ENCODE measurements around the gene RERE.
"Not testable (repeated sequence)": the region's sequence is repeated elsewhere in the genome, so short reads cannot be mapped to it uniquely, and the experiment has no call there.

Gene RERE

DNA sequence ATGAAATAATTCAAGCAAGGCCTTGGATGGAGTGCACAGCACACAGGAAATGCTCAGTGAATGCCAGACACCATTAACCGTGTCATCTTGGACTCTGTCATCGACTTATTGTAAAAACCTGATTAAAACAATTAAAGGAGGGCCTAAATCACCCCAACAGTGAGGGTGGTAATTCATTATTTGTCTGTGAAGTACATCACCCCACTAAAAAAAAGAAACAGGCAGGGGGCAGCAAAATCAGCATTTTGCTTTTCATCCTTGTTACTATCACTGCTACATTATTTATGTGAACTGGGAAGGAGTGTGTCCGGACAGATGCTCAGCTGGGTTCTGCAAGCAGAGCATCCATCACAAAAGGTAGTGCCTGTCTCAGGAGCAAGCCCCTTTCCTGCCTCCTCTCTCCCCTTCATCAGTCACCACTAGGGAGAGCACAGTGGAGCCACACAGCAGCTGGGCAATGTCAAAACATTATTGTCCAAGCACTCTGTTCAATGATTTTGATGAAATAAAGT is 98.5 kb downstream of the RERE start:
- DNase-seq (ENCODE audit: low read depth, low spot score): no peak

DNA sequence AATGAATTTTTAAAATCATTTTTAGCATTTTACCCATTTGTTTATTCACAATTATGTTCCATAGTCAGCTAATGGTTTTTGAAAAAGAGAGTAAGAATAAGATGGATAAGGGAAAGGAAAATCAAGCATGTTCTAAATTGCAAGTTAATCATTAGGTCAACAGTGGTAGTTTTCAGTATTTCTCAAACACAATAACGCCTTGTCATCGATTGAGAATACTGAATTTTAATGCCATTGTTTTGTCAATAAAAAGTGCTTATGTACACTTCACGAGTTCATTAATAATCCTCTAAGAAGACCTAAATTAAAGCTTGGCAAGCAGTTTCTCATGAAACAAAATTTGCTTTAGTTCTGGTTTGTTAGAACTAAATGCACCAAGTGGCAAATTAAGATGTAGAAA is 100.3 kb downstream of the RERE start:
- no peak for DNase-seq (ENCODE audit: low read depth, low spot score)

DNA sequence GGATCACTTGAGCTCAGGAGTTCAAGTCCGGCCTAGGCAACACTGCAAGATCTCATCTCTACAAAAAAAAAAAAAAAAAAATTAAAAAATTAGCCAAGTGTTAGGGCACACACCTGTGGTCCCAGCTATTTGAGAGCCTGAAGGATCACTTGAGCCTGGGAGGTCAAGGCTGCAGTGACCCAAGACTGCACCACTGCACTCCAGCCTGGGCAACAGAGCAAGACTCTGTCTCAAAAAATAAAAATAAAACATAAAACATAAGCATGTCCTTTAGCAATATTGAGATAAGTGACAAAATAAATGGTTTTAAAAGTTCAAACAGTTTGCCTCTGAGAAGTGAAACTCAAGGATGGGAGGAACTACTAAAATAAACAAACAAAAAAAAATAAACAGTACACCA is 101.2 kb downstream of the RERE start:
- no peak for DNase-seq (ENCODE audit: low read depth, low spot score)

DNA sequence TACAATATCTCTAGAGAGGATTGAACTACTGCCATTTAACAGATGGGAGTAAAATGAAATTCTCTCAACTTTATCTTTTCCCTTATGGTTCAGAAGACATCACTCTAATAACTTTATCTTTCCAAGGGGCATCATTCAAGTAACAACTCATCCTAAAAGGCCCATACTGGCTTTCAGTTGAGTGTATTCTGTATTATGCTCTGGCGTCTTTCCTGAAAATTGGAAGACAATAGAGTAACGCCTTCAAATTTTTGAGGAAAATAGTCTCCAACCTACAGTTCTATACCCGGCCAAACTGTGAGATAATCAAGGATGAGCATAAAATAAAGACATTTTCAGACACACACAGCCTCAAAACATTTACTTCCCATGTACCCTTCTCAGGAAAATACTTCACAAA is 103.3 kb downstream of the RERE start:
- no peak for DNase-seq (ENCODE audit: low read depth, low spot score)

DNA sequence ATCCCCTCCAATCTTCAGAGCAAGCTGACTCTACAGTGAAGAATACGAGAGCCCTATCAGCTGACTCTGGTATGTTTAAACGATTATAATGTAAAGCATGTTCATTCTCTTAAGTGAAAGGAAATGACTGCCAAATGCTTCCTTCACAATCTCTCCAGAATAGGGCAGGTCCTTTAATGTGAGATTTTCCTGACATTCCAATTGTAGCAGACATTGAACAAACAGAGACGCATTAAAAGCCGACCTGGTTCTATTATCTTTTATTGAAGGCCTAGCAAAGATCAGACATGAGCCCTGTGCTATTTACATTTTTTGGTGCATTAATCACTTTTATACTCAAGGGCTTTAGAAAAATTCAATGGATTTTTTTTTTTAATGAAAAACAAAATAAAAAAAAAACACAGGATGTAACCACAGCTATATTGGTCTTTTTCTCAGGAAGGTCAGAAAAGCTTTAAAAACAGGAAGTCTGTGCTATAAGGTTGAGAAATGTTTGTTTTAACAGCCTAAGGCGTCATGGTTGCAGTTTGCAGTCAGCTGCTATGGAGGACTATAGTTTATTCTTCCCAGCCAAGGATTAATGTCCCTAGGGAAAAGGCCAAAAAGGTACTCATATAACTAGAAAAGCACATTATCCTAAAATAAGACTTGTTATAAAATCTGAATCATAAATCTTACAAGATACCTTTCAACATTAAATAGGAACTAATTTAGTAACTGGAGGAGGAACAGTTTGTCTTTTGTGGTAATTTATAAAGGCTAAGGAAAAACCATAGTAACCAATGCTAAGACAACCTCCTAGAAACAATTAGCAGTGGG is 104.8 kb downstream of the RERE start:
- DNase-seq (ENCODE audit: low read depth, low spot score): no peak

DNA sequence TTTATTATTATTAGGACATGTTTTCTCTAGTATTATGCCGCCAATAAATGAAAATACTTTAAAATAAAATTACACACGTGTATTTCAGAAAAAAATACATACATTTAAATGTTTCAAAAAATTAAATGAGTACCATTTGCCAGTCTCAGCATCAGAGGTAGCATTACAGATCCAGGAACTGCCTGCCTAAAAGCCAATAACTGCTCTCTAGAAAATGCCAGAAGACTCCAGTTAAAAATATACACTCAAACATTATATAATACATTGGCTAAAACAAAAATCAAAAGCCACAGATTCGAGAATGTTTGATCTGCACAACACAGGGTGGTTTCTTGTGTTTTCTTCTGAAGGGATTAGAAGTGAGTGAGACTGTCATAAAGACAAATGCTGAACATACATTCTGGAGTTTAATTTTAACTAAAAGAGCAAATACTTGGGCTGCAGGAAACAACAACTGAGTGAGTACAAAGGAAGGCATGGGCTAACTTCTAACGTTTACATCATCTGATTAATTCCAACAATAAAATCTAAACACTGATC is 105.5 kb downstream of the RERE start:
- no peak for DNase-seq (ENCODE audit: low read depth, low spot score)

DNA sequence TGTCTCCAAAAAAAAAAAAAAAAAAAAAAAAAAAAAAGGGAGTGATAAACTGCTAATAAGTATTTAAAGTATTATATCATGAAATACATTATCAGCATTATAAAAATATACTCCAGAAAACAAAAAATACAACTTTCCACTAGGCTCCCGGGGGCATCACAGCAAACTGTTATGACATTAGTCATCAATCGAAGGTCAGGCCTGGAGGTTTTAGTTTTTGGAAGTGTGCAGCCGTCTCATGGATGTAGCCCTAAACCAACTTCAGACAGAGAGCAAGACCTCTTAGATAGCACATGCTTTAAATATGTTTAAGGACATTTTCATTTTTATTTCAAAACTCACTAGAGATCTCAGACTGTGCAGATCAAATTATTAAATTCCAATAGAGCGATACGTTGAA is 106.3 kb downstream of the RERE start:
- no peak for DNase-seq (ENCODE audit: low read depth, low spot score)

DNA sequence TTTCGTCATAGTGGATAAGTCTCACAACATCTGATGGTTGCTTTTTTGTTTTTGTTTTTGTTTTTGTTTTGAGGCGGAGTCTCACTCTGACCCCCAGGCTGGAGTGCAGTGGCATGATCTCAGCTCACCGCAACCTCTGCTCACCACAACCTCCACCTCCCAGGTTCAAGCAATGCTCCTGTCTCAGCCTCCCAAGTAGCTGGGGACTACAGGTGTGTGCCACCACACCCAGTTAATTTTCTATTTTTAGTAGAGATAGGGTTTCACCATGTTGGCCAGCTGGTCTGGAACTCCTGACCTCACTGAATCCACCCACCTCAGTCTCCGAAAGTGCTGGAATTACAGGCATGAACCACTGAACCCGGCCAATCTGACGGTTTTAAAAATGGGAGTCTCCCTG is 109.2 kb downstream of the RERE start:
- DNase-seq (ENCODE audit: low read depth, low spot score): no peak

DNA sequence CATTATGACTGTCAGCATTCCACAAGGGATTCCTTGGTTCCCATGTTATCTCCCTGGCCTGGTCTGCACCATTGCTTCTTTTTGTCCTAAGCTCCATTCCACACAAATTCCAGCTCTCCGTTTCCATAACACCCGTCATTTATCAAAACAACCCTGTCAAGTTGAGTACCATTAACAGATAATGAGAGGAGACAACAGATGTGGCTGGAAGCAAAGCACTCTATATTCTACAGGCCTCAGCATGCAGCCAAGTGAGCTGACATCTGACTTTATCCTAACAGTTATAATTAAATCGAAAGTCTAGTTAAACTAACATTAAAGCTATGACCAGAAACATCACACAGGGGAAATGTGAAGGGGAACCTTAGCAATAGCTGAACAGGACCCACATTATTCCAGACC is 110.4 kb downstream of the RERE start:
- no peak for DNase-seq (ENCODE audit: low read depth, low spot score)

DNA sequence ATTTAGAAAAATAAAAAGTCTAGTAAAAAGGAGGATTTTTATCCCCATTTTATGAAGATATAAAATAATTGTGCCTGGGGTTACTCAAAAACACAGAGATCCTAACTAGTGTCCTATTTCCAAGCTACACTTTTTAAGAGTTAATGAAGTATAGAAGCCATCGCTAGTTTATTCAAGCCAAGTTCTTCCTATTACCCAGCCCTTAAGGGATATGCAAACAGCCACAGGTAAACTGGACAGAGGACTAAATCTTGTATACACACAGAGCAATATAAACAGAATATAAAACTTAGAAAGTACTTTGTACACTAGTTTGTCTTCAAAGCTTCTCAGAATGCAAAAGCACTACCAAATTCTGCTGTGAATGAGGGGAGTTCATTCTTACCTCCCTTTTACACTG is 111.1 kb downstream of the RERE start:
- no peak for DNase-seq (ENCODE audit: low read depth, low spot score)

DNA sequence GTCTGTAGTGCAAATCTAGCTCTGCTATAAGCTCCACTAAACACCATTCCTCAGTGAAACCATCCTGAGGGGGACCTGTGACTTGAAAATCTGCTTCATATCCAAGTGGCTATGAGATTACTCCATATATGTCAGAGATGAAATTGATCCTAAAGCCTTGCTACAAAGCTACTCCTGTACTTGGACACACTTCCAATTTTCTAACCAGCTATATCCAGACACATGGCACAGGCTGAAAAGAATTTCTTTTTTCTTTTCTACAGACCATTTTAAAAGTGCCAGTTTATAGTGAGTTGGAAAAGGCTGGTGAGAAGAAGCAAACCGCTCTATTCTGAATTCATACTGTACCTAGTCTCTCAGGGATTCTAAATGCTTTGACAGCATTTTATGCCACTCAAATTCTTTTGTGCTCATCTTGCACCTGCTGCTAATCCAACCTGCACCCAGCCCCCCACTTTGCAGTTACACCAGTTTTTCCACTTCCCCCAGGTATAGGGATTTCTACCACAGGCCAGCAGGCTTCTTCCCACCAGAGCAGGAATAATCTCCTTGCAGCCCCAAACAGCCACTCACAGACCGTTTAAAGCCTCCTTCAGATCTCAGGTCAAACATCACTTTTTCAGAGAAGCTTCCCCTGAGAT is 112.5 kb downstream of the RERE start:
- no peak for DNase-seq (ENCODE audit: low read depth, low spot score)

DNA sequence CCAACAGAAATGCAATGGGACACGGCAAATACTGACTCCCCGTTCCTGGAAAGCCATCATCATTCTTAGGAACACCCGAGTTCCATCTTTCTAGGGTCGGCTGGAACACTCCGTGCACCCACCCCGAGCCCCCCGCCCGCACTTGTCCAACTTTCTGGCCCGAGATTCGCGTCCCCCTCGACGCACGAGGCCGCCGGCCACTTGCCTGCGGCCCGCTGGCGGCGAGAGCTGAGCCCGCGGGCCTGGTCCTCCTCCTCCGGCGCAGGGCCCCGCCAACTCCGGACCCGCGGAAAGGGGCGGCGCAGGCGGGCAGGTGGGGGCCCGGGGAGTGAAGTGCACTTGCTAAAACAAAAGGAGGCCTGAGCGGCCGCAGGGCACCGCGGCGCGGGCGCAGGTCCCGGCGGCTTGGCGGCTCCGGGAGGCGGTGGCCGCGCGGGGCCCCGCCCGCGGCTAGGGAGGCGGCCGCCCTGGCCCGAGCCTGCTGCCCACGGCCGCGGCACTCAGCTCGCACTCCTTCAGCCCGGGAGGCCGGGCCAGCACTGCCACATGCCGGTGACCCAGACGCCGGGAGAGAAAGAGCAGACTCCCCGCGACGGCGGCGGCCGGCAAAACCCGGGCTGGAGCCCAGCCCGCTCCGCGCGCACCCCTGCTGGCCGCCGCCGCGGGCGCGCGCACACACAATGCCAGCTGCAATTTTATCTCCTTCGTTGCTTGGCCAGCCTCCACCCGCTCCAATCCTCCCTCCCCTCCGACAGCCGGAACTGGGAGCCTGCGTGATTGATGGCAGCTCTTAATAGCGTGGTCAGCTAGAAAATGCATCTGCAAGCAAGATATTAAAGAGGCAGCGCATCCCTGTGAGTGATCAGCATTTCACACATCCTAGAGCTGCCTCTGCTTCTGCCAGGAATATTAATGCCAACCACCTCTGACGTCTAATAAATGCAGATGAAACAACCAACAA is 114.3 kb downstream of the RERE start:
- DNase-seq (ENCODE audit: low read depth, low spot score): peak; percentile 57

DNA sequence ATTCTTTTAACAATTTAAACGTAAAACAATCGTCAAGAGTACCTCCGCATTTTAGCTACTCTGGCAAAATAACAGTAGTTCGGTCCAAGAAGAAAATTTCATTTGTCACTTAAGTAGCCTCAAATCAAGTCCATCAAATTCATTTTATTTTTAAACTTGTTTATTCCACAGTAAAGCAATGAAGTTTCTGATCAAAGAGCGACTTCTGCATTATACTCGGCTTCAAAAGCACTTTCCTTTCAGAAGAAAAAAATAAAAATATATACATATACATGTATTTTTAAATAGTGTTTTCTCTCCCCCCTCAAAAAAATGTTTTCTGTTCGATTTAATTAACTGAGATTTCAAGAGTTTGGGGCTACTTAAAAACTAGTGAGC is 115.0 kb downstream of the RERE start:
- no peak for DNase-seq (ENCODE audit: low read depth, low spot score)

DNA sequence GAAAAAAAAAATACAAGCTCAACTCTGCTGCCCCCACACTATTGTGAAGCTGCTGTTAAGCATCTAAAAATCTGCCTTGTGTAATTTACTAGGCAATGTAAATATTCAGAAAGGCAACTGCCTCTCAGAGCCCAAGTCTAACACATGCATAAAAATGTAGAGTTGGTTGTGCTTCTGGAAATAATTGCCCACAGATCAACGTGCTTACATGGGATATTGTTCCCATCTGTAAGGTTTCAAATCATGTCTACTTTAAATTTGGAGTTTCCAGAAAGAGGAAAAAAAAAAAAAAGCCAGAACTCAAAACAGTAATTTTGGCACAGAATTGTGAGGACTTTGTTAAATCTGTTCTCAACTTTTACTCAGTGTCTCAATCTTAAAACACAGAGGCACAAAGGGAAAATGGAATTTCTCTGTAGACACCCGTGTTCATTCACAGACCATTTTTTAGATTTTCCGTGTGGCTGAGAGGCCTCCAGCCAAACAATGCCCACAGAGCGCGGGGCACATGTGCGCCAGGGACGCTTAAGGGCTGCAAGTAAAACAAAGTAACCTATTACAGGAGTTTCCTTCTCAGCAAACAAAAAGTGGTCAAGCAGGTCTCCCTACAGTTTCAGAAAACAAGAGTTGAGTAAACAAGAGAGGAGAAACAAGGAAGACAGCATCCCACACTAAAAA is 115.5 kb downstream of the RERE start:
- peak; percentile 69 for DNase-seq (ENCODE audit: low read depth, low spot score)

DNA sequence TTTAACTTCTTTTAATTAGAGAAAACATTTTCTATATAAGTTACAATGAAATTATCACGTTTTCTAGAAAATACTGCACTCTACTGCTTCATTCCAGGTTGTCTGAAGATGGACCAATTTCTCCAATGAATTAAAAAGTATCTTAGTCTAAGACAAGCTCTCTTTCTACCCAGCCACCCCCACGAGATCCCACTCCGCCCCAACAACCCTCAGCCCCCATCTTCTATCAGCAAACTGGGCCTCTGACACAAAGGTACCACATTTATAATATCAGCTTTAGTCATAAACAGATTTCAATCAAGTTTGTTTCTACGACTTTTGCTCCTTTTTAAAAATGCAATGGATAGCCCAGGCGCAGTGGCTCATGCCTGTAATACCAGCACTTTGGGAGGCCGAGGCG is 117.8 kb downstream of the RERE start:
- no peak for DNase-seq (ENCODE audit: low read depth, low spot score)

DNA sequence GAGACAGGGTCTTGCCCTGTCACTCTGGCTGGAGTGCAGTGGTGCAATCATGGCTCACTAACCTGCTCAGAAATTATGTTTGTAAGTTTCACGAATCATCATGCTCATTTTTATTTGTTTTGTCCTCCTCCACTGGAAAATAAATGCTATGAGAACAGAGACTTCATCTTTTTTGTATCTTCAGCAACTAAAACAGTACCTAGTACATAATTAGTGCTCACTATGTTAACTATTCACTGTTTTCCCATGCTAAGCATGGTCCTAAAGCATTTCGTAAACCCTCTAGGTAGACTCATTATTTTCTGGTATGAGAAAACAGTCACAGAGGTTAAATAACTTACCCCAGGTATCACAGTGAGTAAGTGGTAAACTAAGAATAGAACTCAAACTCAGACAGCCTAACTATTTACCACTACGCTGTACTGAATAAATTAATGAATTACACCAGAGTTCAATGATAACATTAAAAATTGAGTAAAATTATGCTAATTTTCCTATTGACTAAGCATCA is 118.4 kb downstream of the RERE start:
- no peak for DNase-seq (ENCODE audit: low read depth, low spot score)

DNA sequence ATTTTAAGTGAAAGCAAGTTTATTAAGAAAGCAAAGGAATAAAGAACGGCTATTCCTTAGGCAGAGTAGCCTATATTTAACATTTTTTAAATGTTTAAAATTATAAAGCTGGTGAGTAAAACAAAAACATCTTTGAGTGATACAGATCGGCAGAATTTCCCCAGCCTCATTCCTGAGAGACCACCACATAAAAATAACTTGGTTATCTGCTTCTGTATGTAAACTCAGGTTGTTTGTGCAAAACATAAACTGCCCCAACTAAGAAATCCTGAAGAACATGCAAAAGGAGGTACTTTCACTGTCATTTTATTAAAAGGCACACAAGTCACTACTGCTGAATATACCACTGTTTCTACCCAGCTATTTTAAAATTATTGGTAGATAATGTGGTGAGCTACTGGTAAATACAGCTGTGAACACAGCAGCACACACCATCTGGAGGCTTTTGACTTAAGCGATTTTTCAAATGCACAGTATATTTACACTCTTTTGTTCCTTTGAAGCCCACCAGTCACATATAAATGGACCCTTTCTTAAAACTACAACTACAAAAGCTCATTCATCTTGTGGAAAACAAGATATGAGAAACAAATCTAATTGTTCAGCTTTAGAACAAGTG is 119.3 kb downstream of the RERE start:
- DNase-seq (ENCODE audit: low read depth, low spot score): no peak

DNA sequence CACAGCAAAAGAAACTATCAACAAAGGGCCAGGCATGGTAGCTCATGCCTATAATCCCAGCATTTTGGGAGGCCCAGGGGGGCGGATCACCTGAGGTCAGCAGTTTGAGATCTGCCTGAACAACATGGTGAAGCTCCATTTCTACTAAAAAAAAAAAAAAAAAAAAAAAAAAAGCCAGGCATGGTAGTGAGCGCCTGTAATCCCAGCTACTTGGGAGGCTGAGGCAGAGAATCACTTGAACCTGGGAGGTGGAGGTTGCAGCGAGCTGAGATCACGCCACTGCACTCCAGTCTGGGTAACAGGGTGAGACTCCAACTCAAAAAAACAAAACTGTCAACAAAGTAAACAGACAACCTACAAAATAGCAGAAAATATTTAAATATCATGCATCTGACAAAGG is 122.0 kb downstream of the RERE start:
- not testable (repeated sequence) for DNase-seq (ENCODE audit: low read depth, low spot score)

DNA sequence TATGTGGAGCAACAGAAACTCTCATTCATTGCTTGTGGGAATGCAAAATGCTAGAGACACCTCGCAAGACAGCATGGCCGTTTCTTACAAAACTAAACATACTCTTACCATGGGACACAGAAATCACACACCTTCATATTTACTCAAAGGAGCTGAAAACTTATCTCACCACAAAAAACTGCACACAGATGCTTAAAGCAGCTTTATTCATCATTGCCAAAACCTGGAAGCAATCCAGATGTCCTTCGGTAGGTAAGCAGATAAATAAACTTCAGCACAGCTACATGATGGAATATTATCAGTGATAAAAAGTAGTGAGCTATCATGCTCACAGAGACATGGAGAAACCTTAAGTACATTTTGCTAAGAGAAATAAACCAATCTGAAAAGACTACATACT is 124.3 kb downstream of the RERE start:
- no peak for DNase-seq (ENCODE audit: low read depth, low spot score)

DNA sequence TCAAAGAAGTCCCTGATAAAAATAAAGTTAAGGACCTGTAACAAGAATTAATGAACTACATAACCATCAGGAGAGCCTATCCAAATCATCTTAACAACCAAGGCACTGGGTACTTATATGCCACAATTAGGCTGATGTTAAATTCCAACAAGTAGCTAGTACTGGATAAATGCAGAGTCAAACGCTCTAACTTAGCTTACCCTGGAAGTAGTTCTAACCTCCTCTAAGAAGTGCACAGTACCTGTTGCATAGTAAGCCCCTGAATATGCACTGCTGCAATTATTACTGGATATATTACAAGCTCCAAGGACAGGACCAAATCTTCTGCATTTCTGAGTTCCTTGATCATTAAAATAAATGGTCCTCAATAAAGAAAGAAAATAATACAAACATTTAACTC is 125.8 kb downstream of the RERE start:
- no peak for DNase-seq (ENCODE audit: low read depth, low spot score)

DNA sequence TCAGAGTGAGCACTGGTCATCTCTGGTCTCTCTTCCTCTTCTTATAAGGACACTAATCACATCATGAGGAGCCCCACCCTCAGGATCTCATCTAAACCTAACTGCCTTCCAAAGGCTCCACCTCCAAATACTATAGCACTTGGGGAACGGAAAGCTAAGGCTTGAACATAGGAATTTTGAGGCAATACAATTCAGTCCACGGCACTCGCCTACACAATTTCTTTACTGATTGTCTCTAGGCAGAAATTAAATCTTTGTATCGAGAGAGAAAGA is 127.3 kb downstream of the RERE start:
- no peak for DNase-seq (ENCODE audit: low read depth, low spot score)

Measured in iPS DF 19.7 (cell line).